ENCODE measurements around the gene COL23A1. TPM values are rescaled to one million over a fixed set of nuclear protein-coding genes. Genes with fewer than 3 reads are reported as not detected.

The COL23A1 gene
- total and polyA plus RNA-seq, 2 experiments from 2014 or later, result 1.1 to 5.1 TPM

DNA sequence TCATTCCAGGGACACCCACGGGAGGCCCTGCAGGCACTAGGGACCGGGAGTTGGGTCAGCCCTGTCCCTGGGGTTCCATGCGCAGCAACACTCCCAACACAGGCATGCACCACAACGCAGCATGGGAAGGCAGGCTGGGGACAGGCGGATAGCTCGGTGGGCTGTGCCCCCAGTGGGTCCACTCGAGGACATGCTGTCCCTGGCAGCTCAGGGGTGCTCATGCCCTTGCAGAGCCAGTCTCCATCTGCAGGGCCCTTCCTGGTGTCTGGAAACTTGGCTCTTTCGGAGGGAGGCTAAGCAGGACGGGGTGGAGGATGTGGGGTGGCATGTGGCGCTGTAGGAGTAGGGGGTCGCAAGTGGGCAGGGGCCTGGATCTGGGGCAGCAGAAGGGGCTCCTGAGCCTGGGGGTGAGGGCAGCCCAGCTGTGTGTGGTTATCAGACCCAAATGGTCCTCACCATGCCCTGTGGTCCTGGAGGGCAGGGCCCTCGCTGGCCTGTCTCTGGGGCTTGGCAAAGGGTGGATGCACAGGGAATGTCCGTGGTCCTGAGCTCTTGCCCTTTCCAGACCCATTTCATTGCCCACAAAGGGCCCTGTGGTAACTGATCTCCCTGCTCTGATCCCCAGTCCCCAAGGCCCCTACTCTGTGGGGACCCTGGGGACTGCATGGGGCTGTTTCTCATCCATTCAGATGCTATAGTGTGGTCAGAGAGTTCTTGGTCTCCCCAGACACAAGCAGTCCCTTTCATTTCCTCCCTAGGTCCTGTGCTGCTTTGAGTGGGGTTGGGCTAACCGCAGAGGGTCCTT is 267.3 kb downstream of the COL23A1 start:
- DNase-seq (ENCODE audit: low spot score), result no peak
- WGBS (ENCODE audit: low lambda C conversion rate, missing lambda C conversion rate), result 94% methylated on average over 14 of the region's 14 CpGs

DNA sequence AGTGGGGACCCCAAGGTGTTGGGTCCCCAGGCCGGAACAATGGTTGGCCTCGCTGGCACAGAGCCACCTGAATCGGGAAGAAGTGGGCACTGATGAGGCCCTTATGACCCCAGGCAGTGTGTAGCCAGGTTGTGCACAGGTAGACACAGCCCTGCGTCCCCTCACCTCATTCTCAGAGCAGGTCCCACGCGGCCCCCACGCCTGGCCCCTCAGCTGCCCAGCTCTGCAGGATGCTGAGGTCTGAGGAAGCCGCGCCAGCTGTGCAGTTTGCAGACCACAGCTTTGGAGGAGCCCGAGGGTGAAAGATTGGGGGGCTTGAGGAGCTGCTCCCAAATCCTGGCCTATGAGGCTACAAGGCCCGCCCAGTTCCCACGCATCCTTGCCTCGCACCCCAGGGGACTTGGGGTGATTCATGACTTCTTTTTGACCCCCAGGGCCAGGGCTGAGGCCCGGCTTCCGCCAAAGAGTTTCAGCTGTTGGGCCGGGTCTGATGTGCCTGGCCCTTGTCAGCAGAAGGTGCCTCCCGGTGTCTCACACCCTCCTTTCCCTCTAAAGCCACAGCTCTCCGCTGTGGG is 269.8 kb downstream of the COL23A1 start:
- Histone ChIP-seq H3K27me3 (no peaks in the 10 kb centered on the region), H3K27ac (no peak overlapping the region), H3K36me3 (replicated peaks; ENCODE audit: insufficient read depth, low read depth) (no peaks in the 10 kb centered on the region), H3K4me2 (no peak overlapping the region), H3K4me3 (no peak overlapping the region), H4K20me1 (ENCODE audit: insufficient read depth, poor library complexity, severe bottlenecking) (no peaks in the 10 kb centered on the region), H3K9me2 (replicated peaks; ENCODE audit: insufficient read depth) (no peaks in the 10 kb centered on the region), H3K9me3 (ENCODE audit: low read depth) (no peaks in the 10 kb centered on the region), H2AFZ (no peak overlapping the region), H3K4me1 (ENCODE audit: insufficient read depth) (no peaks in the 10 kb centered on the region), H3K79me2 (no peaks in the 10 kb centered on the region)
- DNase-seq (ENCODE audit: low spot score), result no peak
- TF ChIP-seq, protein P1, sequence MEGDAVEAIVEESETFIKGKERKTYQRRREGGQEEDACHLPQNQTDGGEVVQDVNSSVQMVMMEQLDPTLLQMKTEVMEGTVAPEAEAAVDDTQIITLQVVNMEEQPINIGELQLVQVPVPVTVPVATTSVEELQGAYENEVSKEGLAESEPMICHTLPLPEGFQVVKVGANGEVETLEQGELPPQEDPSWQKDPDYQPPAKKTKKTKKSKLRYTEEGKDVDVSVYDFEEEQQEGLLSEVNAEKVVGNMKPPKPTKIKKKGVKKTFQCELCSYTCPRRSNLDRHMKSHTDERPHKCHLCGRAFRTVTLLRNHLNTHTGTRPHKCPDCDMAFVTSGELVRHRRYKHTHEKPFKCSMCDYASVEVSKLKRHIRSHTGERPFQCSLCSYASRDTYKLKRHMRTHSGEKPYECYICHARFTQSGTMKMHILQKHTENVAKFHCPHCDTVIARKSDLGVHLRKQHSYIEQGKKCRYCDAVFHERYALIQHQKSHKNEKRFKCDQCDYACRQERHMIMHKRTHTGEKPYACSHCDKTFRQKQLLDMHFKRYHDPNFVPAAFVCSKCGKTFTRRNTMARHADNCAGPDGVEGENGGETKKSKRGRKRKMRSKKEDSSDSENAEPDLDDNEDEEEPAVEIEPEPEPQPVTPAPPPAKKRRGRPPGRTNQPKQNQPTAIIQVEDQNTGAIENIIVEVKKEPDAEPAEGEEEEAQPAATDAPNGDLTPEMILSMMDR (IDR thresholded peaks at IDR 0.05; ENCODE audit: poor library complexity), result no peak
- TF ChIP-seq EZH2phosphoT487 (IDR thresholded peaks at IDR 0.05; ENCODE audit: low read depth, severe bottlenecking, unreplicated experiment) (no peak), EZH2 (IDR thresholded peaks at IDR 0.05; ENCODE audit: borderline replicate concordance) (no peak)
- WGBS (ENCODE audit: low lambda C conversion rate, missing lambda C conversion rate), result 82% methylated on average over 18 of the region's 18 CpGs

More for the DNA sequence above, 267.3 kb downstream of the COL23A1 start:
- Histone ChIP-seq H3K4me1 (ENCODE audit: insufficient read depth) (no peaks in the 10 kb centered on the region), H3K27ac (no peak overlapping the region), H3K79me2 (no peaks in the 10 kb centered on the region), H3K9me2 (replicated peaks; ENCODE audit: insufficient read depth) (no peaks in the 10 kb centered on the region), H3K4me3 (no peak overlapping the region), H3K9me3 (ENCODE audit: low read depth) (no peaks in the 10 kb centered on the region), H4K20me1 (ENCODE audit: insufficient read depth, poor library complexity, severe bottlenecking) (no peaks in the 10 kb centered on the region), H3K4me2 (no peak overlapping the region), H3K27me3 (no peaks in the 10 kb centered on the region), H2AFZ (no peak overlapping the region), H3K36me3 (replicated peaks; ENCODE audit: insufficient read depth, low read depth) (no peaks in the 10 kb centered on the region)
- TF ChIP-seq, protein P1 (IDR thresholded peaks at IDR 0.05; ENCODE audit: poor library complexity), result no peak
- no peak for TF ChIP-seq EZH2phosphoT487 (IDR thresholded peaks at IDR 0.05; ENCODE audit: low read depth, severe bottlenecking, unreplicated experiment)
- no peak for TF ChIP-seq EZH2 (IDR thresholded peaks at IDR 0.05; ENCODE audit: borderline replicate concordance)

GRCh38 chr5:178319541-178320041 is 270.6 kb downstream of the COL23A1 start:
- H3K9me3 ChIP-seq (ENCODE audit: low read depth), result no peaks in the 10 kb centered on the region
- H3K4me3 ChIP-seq, result no peak overlapping the region
- DNase-seq (ENCODE audit: low spot score), result no peak
- 94% methylated on average over 20 of the region's 20 CpGs for WGBS (ENCODE audit: low lambda C conversion rate, missing lambda C conversion rate)
- H2AFZ ChIP-seq, result no peak overlapping the region
- H3K4me2 ChIP-seq, result no peak overlapping the region
- no peaks in the 10 kb centered on the region for H3K36me3 ChIP-seq (replicated peaks; ENCODE audit: insufficient read depth, low read depth)
- H3K27me3 ChIP-seq, result no peaks in the 10 kb centered on the region
- no peaks in the 10 kb centered on the region for H3K9me2 ChIP-seq (replicated peaks; ENCODE audit: insufficient read depth)
- H3K79me2 ChIP-seq, result no peaks in the 10 kb centered on the region
- no peaks in the 10 kb centered on the region for H3K4me1 ChIP-seq (ENCODE audit: insufficient read depth)
- no peaks in the 10 kb centered on the region for H4K20me1 ChIP-seq (ENCODE audit: insufficient read depth, poor library complexity, severe bottlenecking)
- H3K27ac ChIP-seq, result no peak overlapping the region
- TF ChIP-seq EZH2phosphoT487 (IDR thresholded peaks at IDR 0.05; ENCODE audit: low read depth, severe bottlenecking, unreplicated experiment) (no peak), EZH2 (IDR thresholded peaks at IDR 0.05; ENCODE audit: borderline replicate concordance) (no peak)
- TF ChIP-seq, protein P1 (IDR thresholded peaks at IDR 0.05; ENCODE audit: poor library complexity), result no peak

Measured in hepatocyte (in vitro differentiated cells).